Calu3 (cell line): ENCODE measurements around the gene PCP2. TPM values are rescaled to one million over a fixed set of nuclear protein-coding genes. Genes with fewer than 3 reads are reported as not detected.

Experiments
- BruUV-seq: library from RNA; stranded (reverse); fragments of 400-500 nt; replicated peaks from 2 replicates; lab custom pipeline; 2021; lab: Mats Ljungman, UMichigan
- CTCF ChIA-PET: fragments of 300-600 bp; sonication (Branson Sonifier 250); formaldehyde crosslinking; loops from one replicate; lab custom pipeline; 2022; ENCODE audit warnings: antibody characterized with exemption; lab: Charles Lee
- DNase-seq: peaks from one replicate; pipeline ENCODE4 v3.0.0; 2022
- H3K27ac Mint-ChIP-seq: one replicate; pipeline ENCODE4 v1.8.0; 2022; ENCODE audit warnings: mixed read lengths; ENCODE audit not compliant: unreplicated experiment
- H3K27me3 Mint-ChIP-seq: one replicate; pipeline ENCODE4 v1.8.0; 2022; ENCODE audit warnings: mixed read lengths; ENCODE audit not compliant: unreplicated experiment
- H3K36me3 Mint-ChIP-seq: one replicate; pipeline ENCODE4 v1.8.0; 2022; ENCODE audit warnings: mild to moderate bottlenecking, moderate library complexity, mixed read lengths; ENCODE audit not compliant: insufficient read depth, unreplicated experiment
- H3K4me1 Mint-ChIP-seq: one replicate; pipeline ENCODE4 v1.8.0; 2022; ENCODE audit warnings: mild to moderate bottlenecking, low read depth, mixed read lengths; ENCODE audit not compliant: unreplicated experiment
- H3K4me3 Mint-ChIP-seq: one replicate; pipeline ENCODE4 v1.8.0; 2022; ENCODE audit warnings: mild to moderate bottlenecking, low read depth, moderate library complexity, mixed read lengths; ENCODE audit not compliant: unreplicated experiment
- H3K9me3 Mint-ChIP-seq: one replicate; pipeline ENCODE4 v1.8.0; 2022; ENCODE audit warnings: low read depth, mixed read lengths; ENCODE audit not compliant: unreplicated experiment
- CTCF ChIP-seq: fragments of 200-600 bp; IDR thresholded peaks from one replicate; pipeline ENCODE4 v1.8.0; 2022; ENCODE audit warnings: antibody characterized with exemption; ENCODE audit not compliant: unreplicated experiment
- intact Hi-C: fragments of 100-400 bp; cut with micrococcal nuclease; formaldehyde crosslinking; loops from one replicate; pipeline ENCODE4 v1.10.0; 2022; ENCODE audit not compliant: unreplicated experiment
- total RNA-seq: library from RNA; stranded (reverse); gene quantifications from 2 replicates; pipeline ENCODE4 v1.2.3, GENCODE V29; 2022

The PCP2 gene
- total RNA-seq, 1 experiment from 2014 or later: not detected

- Mint-ChIP-seq H3K27me3 (no peaks in the 10 kb centered on the region), H3K4me3 (peak overlapping the region; percentile 80), H3K4me1 (no peaks in the 10 kb centered on the region), H3K27ac (peak overlapping the region; percentile 72), H3K9me3 (peaks cover 3% of the 10 kb centered on the region), H3K36me3 (peaks cover 39% of the 10 kb centered on the region)
- peak; percentile 53 for DNase-seq
- TSS peak; percentile 34 for BruUV-seq
- CTCF ChIA-PET: interaction anchor here (0.6 kb wide), 1 partner anchor 8 kb away, joined by 6 read pairs; the partner anchor contains the start of genes PET100 and XAB2
- intact Hi-C loops: no loop called here
- no peak for TF ChIP-seq CTCF
These were observed 4.1 kb upstream of the PCP2 start for GRCh38 chr19:7637374-7638256.

GRCh38 chr19:7636691-7637373 is 3.3 kb upstream of the PCP2 start, which contains the start of gene STXBP2:
Gene STXBP2, plus strand, starts transcription at chr19:7637110. Its CDS starts 40 bp downstream, at chr19:7637150.
- CTCF ChIA-PET: no interaction called here
- BruUV-seq: no TSS peak
- H3K4me3 Mint-ChIP-seq: peak within 1 kb of the TSS; percentile 80

GRCh38 chr19:7636317-7636690 is 2.8 kb upstream of the PCP2 start:
- no TSS peak for BruUV-seq
- peak overlapping the region; percentile 80 for H3K4me3 Mint-ChIP-seq
- intact Hi-C loops: no loop called here
- peaks cover 3% of the 10 kb centered on the region for H3K9me3 Mint-ChIP-seq
- no peak for DNase-seq
- no peaks in the 10 kb centered on the region for H3K4me1 Mint-ChIP-seq
- TF ChIP-seq CTCF: no peak
- CTCF ChIA-PET: no interaction called here
- H3K27ac Mint-ChIP-seq: no peak overlapping the region
- H3K36me3 Mint-ChIP-seq: peaks cover 39% of the 10 kb centered on the region
- H3K27me3 Mint-ChIP-seq: no peaks in the 10 kb centered on the region

More at GRCh38 chr19:7636691-7637373, 3.3 kb upstream of the PCP2 start, which contains the start of gene STXBP2:
- peaks cover 39% of the 10 kb centered on the region for H3K36me3 Mint-ChIP-seq
- peak within 1 kb of the TSS; percentile 72 for H3K27ac Mint-ChIP-seq
- intact Hi-C loops: no loop called here
- peak; percentile 88 for DNase-seq
- no peak for TF ChIP-seq CTCF
- H3K27me3 Mint-ChIP-seq: no peaks in the 10 kb centered on the region
- no peaks in the 10 kb centered on the region for H3K4me1 Mint-ChIP-seq
- H3K9me3 Mint-ChIP-seq: peaks cover 3% of the 10 kb centered on the region

- Mint-ChIP-seq H3K27ac (no peak overlapping the region), H3K36me3 (peaks cover 41% of the 10 kb centered on the region), H3K4me1 (no peaks in the 10 kb centered on the region), H3K4me3 (no peak overlapping the region), H3K9me3 (peaks cover 3% of the 10 kb centered on the region), H3K27me3 (no peaks in the 10 kb centered on the region)
- TF ChIP-seq CTCF: no peak
- BruUV-seq: no TSS peak
- CTCF ChIA-PET: interaction anchor here (0.5 kb wide), 1 partner anchor 67 kb away, joined by 5 read pairs; no protein-coding TSS in a partner anchor
- no peak for DNase-seq
- intact Hi-C loops: no loop called here
These were observed 2.2 kb upstream of the PCP2 start for GRCh38 chr19:7635670-7636069.
